ENCODE data around the gene OR10Z1.

DNA sequence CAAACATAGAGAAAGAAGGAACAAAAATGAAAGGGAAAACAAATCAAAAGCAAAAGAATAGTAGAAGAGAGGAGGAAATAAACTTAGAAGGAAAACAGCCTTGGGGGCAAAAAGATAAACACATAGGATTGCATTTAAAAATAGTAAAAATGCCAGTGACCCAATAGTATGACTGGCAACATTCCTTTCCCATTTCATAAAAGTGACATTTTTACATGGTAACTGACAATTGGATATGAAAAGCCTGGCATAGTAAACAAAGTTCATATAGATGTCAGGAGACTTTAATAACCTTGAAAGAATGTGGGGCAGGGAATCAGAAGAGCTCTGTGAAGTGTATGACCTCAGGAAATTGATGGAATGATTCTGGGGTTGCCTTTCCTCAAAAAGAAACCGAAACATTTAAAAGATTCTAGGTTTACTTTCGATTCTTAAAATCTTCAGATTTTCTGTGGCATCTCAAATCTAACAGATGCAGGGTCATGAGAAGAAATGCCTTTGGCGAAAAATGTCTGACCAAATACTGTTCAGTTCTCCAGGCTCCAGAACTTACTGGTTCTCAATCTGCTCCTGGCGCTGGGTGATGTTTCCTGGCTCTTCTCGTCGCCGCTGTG is 47.8 kb downstream of the OR10Z1 start:
- TF ChIP-seq, protein P1, sequence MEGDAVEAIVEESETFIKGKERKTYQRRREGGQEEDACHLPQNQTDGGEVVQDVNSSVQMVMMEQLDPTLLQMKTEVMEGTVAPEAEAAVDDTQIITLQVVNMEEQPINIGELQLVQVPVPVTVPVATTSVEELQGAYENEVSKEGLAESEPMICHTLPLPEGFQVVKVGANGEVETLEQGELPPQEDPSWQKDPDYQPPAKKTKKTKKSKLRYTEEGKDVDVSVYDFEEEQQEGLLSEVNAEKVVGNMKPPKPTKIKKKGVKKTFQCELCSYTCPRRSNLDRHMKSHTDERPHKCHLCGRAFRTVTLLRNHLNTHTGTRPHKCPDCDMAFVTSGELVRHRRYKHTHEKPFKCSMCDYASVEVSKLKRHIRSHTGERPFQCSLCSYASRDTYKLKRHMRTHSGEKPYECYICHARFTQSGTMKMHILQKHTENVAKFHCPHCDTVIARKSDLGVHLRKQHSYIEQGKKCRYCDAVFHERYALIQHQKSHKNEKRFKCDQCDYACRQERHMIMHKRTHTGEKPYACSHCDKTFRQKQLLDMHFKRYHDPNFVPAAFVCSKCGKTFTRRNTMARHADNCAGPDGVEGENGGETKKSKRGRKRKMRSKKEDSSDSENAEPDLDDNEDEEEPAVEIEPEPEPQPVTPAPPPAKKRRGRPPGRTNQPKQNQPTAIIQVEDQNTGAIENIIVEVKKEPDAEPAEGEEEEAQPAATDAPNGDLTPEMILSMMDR (IDR thresholded peaks at IDR 0.05; ENCODE audit: insufficient read depth, low read length), result no peak
- TF ChIP-seq, protein P2, sequence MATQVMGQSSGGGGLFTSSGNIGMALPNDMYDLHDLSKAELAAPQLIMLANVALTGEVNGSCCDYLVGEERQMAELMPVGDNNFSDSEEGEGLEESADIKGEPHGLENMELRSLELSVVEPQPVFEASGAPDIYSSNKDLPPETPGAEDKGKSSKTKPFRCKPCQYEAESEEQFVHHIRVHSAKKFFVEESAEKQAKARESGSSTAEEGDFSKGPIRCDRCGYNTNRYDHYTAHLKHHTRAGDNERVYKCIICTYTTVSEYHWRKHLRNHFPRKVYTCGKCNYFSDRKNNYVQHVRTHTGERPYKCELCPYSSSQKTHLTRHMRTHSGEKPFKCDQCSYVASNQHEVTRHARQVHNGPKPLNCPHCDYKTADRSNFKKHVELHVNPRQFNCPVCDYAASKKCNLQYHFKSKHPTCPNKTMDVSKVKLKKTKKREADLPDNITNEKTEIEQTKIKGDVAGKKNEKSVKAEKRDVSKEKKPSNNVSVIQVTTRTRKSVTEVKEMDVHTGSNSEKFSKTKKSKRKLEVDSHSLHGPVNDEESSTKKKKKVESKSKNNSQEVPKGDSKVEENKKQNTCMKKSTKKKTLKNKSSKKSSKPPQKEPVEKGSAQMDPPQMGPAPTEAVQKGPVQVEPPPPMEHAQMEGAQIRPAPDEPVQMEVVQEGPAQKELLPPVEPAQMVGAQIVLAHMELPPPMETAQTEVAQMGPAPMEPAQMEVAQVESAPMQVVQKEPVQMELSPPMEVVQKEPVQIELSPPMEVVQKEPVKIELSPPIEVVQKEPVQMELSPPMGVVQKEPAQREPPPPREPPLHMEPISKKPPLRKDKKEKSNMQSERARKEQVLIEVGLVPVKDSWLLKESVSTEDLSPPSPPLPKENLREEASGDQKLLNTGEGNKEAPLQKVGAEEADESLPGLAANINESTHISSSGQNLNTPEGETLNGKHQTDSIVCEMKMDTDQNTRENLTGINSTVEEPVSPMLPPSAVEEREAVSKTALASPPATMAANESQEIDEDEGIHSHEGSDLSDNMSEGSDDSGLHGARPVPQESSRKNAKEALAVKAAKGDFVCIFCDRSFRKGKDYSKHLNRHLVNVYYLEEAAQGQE (IDR thresholded peaks at IDR 0.05; ENCODE audit: insufficient replicate concordance, low read depth), result no peak

Data from HL-60 (cell line).